ENCODE results near the gene AGMAT.
"Not testable (repeated sequence)": the region's sequence is repeated elsewhere in the genome, so short reads cannot be mapped to it uniquely, and the experiment has no call there.

The AGMAT gene

DNA sequence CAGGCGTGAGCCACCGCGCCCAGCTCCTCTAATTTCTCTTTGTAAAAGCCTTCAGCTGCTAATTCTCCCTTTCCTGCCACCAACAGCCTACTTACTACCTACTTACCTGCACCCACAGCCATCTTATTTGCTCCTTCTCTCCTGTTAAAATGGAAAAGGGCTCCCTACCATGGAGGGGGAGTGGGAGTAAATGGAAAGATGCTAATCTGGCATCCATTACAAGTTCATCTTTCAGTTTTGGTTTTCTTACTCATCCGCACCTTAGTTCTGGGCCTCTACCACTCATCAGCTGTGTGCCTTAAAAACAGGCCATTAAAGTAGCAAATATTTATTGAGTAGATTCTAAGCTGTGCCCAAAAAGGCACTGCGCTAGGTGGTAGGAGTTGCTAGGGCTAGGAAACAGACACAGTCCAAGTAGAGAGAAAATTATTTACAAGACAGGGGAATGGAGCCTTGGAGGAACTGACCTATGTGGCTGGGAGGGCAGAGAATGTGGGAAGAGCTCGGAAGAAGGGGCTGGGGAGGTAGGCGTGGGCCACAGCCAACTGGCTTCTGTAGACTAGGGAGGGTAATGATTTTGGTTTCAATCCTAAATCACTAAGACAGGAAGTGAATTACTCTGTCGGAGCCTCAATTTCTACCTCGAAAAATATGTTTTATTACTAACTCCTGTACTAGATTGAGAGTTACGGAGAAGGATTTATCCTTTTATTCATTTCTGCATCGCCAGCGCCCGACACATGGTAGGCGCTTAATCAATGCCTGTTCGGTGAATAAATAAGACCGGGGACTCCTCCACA lies 31.7 kb upstream of the AGMAT start:
- peak in 1 of 2 donors; percentile 5 for DNase-seq (ENCODE audit: low read depth in 2 of 2)

DNA sequence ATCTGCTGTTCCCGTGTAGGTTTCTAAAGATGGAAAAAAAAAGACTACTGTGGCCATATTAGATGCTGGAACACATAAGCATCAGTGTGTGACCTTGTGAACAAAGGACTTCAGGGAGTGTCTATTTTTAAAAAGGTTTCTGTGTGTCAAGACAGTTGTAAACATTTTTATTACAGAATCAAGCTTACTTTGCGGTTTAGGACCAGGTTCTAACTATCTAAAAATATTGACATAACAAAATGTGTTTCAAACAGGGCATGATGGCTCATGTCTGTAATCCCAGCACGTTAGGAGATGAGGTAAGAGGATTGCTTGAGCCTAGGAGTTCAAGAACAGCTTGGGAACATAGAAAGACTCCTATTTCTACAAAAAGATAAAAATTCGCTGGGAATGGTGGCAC lies 25.3 kb upstream of the AGMAT start:
- no peak for DNase-seq (ENCODE audit: low read depth in 2 of 2)

DNA sequence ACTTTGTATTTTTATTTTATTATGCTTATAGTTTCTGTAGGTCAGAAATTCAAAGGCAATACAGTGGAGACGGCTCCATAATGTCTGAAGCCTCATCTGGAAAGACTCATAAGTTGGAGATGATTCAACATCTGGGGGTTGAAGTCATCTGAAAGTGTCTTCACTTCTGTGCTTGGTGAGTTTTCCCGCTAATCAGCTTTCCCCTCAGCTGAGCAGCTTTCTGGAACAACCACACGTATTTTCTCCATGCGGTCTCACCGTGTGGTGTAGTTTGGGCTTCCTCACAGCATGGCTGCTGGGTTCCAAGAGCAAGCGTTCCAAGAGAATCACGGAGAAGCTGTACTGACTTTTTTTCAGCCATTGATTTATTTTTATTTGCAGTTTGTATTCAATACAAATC lies 24.8 kb upstream of the AGMAT start:
- no peak for DNase-seq (ENCODE audit: low read depth in 2 of 2)

DNA sequence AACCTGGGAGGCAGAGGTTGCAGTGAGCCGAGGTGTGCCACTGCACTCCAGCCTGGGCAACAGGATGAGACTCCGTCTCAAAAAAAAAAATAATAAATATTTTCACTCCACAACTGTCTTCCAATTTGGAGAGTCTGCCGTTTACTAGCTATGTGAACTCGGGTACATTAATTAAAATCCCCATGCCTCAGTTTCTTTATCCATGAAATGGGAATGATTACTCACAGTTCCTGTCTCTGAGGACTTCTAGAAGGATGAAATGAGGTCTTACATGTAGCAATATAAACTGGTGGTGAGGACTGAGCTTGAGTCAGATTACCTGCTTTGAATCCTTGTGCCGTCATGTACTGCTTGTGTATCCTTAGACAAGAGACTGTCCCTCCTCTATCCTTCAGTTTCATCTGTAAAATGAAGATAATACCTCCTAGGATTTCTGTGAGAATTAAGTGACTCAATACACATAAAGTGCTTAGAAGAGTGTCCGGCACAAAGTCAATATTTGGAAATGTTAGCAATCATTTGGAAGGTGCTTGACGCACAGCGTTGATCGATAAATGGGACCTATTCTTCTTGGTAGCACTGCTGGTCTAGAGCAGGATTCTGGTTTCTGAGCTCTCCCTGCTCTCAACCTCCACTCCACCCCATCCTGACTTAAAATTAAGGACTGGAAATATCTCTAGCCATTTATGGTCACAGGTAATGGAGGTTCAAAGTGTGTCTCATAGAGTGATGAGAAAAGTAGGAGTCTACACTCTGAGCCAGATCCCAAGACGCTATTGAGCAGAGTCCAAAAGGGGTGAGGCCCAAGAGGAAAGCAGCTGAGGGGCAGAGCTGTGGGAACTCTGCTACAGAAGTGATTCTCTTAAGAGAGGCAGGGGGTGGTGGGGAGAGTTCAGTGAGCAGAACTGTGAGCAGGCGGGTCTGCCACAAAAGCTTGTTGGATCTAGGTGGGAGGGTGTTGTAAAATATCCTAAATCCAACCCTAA lies 20.8 kb upstream of the AGMAT start:
- DNase-seq (ENCODE audit: low read depth in 2 of 2), result no peak

DNA sequence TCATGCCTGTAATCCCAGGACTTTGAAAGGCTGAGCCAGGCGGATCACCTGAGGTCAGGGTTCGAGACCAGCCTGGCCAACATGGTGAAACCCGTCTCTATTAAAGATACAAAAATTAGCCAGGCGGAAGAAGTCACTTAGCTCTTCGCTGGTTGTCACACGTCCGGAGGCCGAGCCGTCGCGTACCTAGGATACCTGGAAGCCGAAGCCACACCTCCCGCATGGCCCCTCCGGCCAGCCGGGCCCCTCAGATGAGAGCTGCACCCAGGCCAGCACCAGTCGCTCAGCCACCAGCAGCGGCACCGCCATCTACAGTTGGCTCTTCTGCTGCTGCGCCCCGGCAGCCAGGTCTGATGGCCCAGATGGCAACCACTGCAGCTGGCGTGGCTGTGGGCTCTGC lies 19.5 kb upstream of the AGMAT start:
- not testable (repeated sequence) for DNase-seq (ENCODE audit: low read depth in 2 of 2)

DNA sequence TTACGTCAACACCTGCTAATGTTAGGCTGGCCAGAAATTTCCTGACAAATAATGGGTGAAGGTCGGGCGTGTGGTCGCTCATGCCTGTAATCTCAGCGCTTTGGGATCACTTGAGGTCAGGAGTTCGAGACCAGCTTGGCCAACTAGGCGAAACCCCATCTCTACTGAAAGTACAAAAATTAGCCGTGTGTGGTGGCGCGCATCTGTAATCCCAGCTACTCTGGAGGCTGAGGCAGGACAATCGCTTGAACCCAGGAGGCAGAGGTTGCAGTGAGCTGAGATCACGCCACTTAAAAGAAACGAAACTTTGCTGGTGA lies 19.1 kb upstream of the AGMAT start:
- DNase-seq (ENCODE audit: low read depth in 2 of 2), result not testable (repeated sequence)

DNA sequence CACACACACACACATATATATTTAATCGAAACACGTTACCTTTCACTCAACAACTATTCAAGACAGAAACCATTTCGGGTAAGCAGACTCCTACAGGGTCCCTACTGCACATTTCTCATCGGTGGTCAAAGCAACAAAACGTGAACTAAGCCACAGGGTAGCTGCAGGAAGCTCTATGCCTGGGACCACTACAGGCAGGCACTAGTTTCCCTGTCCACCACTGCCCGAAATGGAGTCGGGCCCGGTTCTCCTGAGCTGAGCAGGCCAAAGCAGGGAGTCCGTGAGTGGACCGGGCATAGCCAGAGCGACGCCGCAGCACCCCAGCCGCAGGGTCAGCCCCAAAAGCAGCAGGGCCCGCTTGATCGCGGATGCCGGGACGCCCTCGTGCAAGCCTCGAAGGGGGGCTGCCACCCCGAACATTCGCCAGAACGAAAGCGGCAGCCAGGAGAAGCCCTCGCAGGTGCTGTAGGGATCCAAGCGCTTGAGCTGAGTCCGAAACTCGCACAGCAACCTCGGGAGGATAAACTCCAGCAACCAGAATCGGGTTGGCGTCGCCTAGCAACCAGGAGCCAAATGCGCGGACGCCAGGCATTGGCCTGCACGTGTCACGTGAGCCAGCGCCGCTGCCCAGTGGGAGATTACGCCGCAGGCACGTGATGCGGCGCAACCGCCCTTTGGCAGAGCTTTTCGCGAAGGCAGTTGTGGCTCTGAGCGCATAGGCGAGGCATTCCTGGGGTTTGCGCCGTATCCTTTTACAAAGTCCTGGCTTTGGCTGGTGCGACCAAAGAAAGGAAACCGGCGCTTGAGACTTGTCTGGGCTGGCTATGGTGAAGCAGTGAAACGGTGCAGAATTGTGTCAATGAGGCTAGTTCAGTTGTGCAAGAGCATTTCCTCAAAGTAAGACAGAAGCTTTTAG lies 18.5 kb upstream of the AGMAT start:
- DNase-seq (ENCODE audit: low read depth in 2 of 2), result peak; percentile 85 to 92

DNA sequence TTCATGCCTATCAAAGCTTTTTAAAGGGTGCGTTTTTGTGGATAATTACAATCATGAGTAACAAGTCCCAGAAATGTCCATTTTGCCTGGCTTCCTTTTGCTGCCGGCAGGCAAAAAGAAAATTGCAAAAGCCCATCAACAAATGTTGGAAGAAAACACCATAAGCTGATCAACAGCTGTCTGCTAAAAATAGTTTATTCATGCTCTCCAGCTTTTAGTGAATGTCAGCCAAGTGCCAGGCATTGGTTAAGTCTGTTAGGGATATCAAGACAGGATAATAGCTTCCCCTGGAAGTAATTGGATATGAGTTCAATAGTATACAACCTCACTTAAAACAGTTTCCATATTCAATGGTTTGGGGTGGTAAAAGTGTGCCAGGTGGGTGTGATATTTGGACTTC lies 13.6 kb upstream of the AGMAT start:
- DNase-seq (ENCODE audit: low read depth in 2 of 2), result no peak

DNA sequence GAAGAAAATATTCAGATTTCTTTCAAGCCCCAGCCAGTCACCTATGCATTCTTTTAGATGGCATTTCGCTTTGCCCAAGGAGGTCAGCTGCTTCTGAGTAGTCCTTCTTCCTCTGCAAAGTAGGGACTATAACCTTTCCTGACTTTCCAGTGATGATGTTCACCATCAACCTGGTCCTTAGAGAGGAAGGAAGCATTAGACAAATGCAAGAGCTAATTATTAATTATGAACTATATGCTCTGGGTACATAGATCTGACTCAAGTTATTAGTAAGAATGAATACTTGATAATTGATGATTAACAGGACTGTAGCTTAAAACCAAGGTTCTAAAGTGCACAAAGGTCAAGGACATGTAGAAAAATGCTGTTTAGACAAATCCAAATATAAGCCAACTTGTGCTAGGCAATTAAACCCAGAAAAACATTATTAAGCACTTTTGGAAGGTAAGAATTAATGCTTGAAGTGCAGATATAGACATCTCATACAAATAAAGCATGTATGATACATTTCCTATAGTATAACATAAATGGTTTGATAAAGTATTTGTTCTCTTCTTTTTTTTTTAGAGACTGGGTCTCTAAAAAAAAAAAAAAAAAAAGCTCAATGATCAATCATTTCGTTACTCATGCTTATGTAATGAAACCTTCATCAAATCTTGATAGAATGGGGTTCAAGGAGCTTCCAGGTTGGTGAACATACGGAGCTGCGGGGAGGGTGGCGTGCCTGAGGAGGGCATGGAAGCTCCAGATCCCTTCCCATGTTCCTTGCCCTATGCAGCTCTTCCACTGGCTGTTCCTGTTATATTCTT lies 11.2 kb upstream of the AGMAT start:
- DNase-seq (ENCODE audit: low read depth in 2 of 2), result no peak

DNA sequence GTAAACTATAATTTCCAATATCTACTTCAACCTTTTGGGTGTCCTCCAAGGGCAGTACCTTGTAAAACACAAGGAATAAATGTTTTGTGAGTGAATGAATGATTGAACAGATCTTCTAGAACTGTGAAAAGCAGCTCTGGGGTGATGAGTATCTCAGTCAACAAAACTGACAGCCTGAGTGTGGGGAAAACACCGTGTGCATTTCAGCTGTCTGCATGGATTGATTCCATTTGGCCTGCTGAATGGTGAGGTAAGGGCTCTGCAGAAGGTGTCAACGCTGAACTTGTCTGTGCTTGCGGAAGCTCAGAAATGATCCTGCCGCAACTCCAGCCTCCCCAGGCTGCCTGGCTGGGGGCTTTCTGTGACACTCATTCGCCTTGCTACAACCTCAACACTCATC lies 7.4 kb upstream of the AGMAT start:
- no peak for DNase-seq (ENCODE audit: low read depth in 2 of 2)

DNA sequence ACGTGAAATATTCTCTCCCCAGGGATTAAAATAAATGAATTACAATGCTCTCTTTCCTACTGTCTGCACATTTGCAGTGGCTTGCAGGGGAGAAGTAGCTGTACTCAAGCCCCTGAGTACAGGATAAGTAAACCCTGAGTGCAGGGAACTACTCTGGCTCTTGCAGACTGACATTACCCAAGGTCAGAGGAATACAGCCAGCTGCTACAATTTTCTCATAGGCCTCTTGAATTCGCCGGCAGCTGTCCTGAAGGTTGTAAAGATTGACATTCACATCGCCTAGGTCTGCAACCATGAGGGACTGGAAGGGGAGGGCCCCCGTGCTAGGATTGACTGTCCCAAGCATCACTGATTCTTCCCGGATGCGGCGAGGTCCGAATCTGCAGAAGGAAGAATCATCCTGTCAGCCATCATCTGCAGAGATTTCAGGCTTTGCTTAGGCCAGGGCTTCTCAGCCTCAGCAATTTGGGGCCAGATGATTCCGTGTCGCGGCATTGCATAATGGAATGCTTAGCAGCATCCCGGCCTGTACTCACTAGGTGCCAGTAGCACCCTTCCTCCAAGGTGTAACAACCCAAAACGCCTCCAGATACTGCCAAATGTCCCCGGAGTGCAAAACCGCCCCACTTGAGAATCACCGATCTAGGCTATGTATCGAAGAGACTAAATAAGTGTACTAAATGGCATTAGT lies 1.7 kb downstream of the AGMAT start:
- no peak for DNase-seq (ENCODE audit: low read depth in 2 of 2)

DNA sequence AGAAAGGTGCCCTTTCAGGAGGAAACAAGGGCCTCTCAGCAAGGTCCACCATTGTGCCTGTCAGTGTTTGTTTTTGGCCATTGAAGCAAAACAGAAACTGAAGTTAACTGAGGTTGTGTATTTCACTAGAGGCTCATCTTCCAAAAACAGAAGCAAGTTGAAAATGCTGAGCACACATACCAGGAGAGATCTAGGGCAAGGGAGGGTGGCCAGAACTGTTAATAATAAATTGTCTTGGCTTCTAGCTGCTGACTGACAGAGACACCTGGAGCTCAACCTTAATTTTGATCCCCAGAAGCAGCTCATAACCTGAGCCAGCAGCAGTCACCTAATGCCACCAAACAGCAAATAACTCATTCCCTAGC lies 5.2 kb downstream of the AGMAT start:
- DNase-seq (ENCODE audit: low read depth in 2 of 2), result no peak

DNA sequence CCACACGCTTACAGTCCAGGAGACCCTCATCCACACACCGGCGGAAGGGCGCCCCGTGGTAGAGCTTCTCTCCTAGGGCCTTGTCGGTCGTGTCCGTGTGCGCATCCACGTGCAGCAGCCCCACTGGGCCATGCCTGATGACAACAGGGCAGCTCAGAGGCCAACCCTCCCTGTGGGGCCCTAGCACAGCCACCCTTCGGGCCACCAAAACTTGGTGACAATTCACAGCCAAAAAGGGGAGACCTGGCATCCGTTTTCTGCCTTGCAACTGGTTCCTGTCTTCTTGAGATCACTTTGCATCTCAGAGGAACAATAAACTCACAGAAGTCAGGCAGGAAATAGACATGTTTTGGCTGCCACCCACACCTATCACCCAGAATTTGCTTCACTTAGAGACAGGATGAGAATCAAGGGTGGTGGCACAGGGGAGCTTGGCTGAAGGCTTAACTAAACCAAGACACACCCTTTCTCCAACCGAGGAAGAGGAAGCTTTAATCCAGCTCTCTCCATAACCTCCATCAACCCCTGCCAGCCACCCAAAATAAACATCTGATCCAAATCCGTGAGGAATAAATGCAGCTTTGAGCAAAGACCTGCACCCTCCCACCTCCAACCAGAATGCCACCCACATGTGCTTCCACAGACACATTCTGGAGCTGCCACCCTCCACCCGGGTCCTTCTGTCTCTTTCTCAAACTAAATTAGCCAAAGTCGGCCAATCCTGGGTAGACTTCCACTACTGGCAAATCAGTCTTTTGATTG lies 5.7 kb downstream of the AGMAT start:
- DNase-seq (ENCODE audit: low read depth in 2 of 2), result no peak

DNA sequence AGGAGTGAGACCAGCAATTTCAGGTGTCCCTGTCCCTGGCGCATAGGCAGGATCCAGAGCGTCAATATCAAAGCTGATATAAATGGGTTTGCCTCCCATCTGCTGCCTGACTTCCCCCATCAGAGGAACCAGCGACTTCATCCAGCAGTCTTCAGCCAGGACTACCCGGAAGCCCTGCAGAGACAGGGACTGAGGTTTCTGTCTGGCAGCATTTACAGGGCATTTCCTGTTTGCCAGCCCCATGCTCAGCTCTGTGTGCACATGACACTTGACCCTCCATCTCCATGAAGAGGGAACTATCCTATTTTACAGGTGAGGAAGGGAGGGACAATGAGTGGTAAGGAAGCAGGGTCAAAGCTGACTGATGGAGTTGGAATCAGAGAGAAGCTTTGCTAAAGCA lies 7.2 kb downstream of the AGMAT start:
- DNase-seq (ENCODE audit: low read depth in 2 of 2), result no peak

DNA sequence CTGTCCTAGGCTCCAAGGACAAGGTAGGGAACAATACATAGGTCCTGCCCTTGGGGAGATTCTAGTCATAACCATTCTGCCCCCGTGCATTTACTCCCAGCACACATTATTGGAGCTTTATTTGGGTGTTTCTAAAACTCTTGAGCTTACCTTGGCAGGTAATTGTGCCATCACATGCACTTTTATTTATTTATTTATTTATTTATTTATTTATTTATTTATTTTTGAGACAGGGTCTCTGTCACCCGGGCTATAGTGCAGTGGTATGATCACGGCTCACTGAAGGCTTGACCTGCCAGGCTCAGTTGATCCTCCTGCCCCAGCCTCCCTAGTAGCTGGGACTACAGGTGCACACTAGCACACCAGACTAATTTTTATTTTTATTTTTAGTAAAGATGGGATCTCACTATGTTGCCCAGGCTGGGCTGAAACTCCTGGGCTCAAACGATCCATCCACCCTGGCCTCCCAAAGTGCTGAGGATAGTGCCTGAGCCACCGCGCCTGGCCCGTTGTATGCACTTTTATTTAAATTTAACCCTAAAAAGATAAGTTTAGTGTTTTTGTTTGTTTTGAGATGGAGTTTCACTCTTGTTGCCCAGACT lies 9.2 kb downstream of the AGMAT start:
- DNase-seq (ENCODE audit: low read depth in 2 of 2), result no peak

DNA sequence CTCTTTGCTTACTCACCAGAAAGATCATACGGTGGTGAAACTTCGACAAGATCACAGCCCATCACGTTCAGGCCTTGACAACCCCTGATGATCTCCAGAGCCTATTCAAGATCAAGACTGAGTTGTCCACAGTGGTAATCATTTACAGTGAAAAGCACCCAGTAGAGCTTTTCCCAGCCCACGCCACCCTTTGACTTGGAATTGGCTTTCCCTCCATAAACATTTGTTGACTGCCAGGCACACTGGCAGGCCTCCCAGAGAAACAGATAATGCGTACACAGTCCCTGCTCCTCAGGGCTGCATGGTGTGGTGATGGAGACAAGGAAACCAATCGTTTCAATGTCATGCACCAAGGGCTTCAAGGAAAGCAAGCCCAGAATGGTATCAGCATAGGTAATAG lies 10.1 kb downstream of the AGMAT start:
- no peak for DNase-seq (ENCODE audit: low read depth in 2 of 2)

DNA sequence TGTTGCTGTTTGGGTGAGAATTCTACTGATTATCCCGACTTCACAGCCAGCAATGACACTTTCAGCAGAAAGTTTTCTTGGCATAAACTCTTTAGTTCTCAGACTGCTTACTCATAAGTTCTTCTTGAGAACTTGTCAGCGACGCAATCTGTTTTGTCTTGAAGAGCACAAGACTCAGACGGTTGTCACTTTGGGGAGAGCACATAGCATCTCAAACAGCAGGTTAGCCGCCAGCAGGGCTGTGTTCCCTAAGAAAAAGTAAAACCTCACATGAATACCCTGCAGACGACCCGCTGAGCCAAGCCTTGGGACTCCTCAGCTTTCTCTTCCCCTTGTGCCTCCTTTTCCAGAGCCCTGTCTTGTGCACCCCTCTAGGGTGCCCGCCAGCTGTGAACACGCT lies 11.4 kb downstream of the AGMAT start:
- DNase-seq (ENCODE audit: low read depth in 2 of 2), result no peak

DNA sequence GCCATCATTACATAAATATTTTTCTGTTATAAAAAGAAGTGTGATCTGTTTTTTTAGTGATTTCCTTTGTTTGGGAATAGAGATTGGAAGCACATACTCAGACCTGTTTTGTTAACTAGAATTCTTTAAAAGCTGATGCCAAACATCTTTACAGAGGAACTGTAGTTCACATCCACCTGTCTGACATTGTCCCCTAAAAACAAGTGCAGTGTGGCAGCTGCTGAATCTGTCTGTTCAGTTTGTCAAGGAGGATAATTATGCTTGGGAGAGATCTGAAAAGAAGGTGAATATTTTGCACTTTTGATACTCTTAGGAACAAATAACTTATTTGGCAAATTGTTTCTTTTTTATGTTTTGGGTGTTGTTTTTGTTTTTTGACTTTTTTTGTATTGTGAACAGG lies 13.6 kb downstream of the AGMAT start:
- no peak for DNase-seq (ENCODE audit: low read depth in 2 of 2)

DNA sequence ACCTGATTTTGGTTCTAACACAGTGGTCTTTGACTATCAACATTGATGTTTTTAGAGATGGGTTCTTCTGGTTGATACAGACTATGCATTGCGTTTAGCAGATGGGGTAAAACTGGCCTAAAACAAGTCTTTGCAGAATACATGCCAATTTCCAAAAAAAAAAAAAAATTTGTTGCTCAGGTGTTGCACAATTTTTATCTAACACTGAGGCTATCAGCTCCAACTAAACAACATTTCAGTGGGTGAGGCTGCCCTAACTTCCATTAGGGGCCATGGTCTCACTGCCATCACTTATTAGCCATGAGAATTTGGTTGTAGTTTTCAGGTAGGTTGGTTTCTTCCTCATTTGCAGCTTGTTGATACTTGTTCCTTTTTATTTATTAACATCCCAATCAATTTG lies 14.0 kb downstream of the AGMAT start:
- DNase-seq (ENCODE audit: low read depth in 2 of 2), result no peak
